Trophoblast cell (in vitro differentiated cells and primary cell): ENCODE results near the gene LRMDA.

ENCODE experiments used
- DNase-seq, 2 donors: peaks; one replicate each; pipeline ENCODE4 v3.0.0-alpha.2; 2016
- H2AFZ ChIP-seq: 2 replicates; pipeline ENCODE4 v1.6.1; 2013; ENCODE audit warnings: low read length, moderate library complexity, mild to moderate bottlenecking; ENCODE audit not compliant: insufficient read depth, poor library complexity
- H2AK5ac ChIP-seq: 2 replicates; pipeline ENCODE4 v1.6.1; 2013; ENCODE audit warnings: mild to moderate bottlenecking, low read length
- H2BK120ac ChIP-seq: 2 replicates; pipeline ENCODE4 v1.6.1; 2013; ENCODE audit warnings: low read length, mild to moderate bottlenecking, moderate library complexity; ENCODE audit not compliant: insufficient read depth, poor library complexity
- H2BK12ac ChIP-seq: 2 replicates; pipeline ENCODE4 v1.6.1; 2013; ENCODE audit warnings: mild to moderate bottlenecking, low read length, moderate library complexity
- H2BK5ac ChIP-seq: 2 replicates; pipeline ENCODE4 v1.6.1; 2013; ENCODE audit warnings: low read length, low read depth, moderate library complexity, mild to moderate bottlenecking; ENCODE audit not compliant: poor library complexity
- H3K14ac ChIP-seq: 2 replicates; pipeline ENCODE4 v1.6.1; 2013; ENCODE audit warnings: mild to moderate bottlenecking, low read length
- H3K18ac ChIP-seq: 2 replicates; pipeline ENCODE4 v1.6.1; 2013; ENCODE audit warnings: mild to moderate bottlenecking, low read length
- H3K23ac ChIP-seq: 2 replicates; pipeline ENCODE4 v1.6.1; 2013; ENCODE audit warnings: low read length
- H3K27ac ChIP-seq: 2 replicates; pipeline ENCODE4 v1.5.1; 2013; ENCODE audit warnings: low read depth, mild to moderate bottlenecking, inconsistent platforms, low read length, moderate library complexity
- H3K27me3 ChIP-seq: 2 replicates; pipeline ENCODE4 v1.6.1; 2013; ENCODE audit warnings: inconsistent platforms, mild to moderate bottlenecking, low read length, moderate library complexity; ENCODE audit not compliant: insufficient read depth
- H3K36me3 ChIP-seq, 2 experiments: 1 replicate in 1 of 2; 2 replicates in 1 of 2; pipeline ENCODE4 v1.6.1; 2013; ENCODE audit warnings: low read length in 2 of 2, mild to moderate bottlenecking in 2 of 2, moderate library complexity in 1 of 2; ENCODE audit not compliant: insufficient read depth in 2 of 2, control insufficient read depth in 1 of 2
- H3K4ac ChIP-seq: 2 replicates; pipeline ENCODE4 v1.6.1; 2013; ENCODE audit warnings: low read depth, mild to moderate bottlenecking, low read length, moderate library complexity
- H3K4me1 ChIP-seq, 2 experiments: 1 replicate in 1 of 2; 2 replicates in 1 of 2; pipeline ENCODE4 v1.6.1; 2013; ENCODE audit warnings: low read length in 2 of 2, mild to moderate bottlenecking in 2 of 2, moderate library complexity in 1 of 2; ENCODE audit not compliant: insufficient read depth in 2 of 2, control insufficient read depth in 1 of 2
- H3K4me2 ChIP-seq: 2 replicates; pipeline ENCODE4 v1.6.1; 2013; ENCODE audit warnings: inconsistent platforms, mild to moderate bottlenecking, low read length, moderate library complexity
- H3K4me3 ChIP-seq: 2 replicates; pipeline ENCODE4 v1.5.1; 2013; ENCODE audit warnings: mild to moderate bottlenecking, low read depth, low read length, inconsistent platforms
- H3K79me1 ChIP-seq: one replicate; pipeline ENCODE4 v1.6.1; 2013; ENCODE audit warnings: low read length
- H3K79me2 ChIP-seq: 2 replicates; pipeline ENCODE4 v1.6.1; 2013; ENCODE audit warnings: low read length, mild to moderate bottlenecking; ENCODE audit not compliant: control insufficient read depth, insufficient read depth, poor library complexity
- H3K9ac ChIP-seq: 2 replicates; pipeline ENCODE4 v1.6.1; 2013; ENCODE audit warnings: mild to moderate bottlenecking, low read length
- H3K9me3 ChIP-seq: 2 replicates; pipeline ENCODE4 v1.6.1; 2013; ENCODE audit warnings: low read depth, mild to moderate bottlenecking, control low read depth, inconsistent platforms, low read length; ENCODE audit not compliant: insufficient read depth
- H4K12ac ChIP-seq: 2 replicates; pipeline ENCODE4 v1.6.1; 2013; ENCODE audit warnings: low read depth, mild to moderate bottlenecking, low read length, moderate library complexity
- H4K8ac ChIP-seq: 2 replicates; pipeline ENCODE4 v1.6.1; 2013; ENCODE audit warnings: low read depth, mild to moderate bottlenecking, low read length, moderate library complexity
- H4K91ac ChIP-seq: one replicate; pipeline ENCODE4 v1.6.1; 2013; ENCODE audit warnings: low read depth, mild to moderate bottlenecking, low read length, moderate library complexity
- WGBS: extraction: QIAGEN DNeasy Blood & Tissue Kit; methylation state at CpG from one replicate; pipeline ENCODE4 v1.1.7; 2013; ENCODE audit warnings: missing lambda C conversion rate; ENCODE audit not compliant: insufficient read length, insufficient coverage; ENCODE audit errors: extremely low coverage; 5-methylcytosine and 5-hydroxymethylcytosine counted together

Gene LRMDA

GRCh38 chr10:75640381-75640780 is 209.0 kb downstream of the LRMDA start:
- Histone ChIP-seq H4K12ac (no peak overlapping the region), H3K27me3 (no peaks in the 10 kb centered on the region), H3K18ac (no peak overlapping the region), H3K14ac (no peak overlapping the region), H2BK12ac (no peak overlapping the region), H4K91ac (no peak overlapping the region), H3K4me3 (no peak overlapping the region), H4K8ac (no peak overlapping the region), H2BK5ac (no peak overlapping the region), H3K9ac (no peak overlapping the region), H3K79me2 (no peaks in the 10 kb centered on the region), H3K36me3 (no peaks in the 10 kb centered on the region), H2AFZ (no peak overlapping the region), H3K23ac (no peak overlapping the region), H2BK120ac (no peak overlapping the region), H3K27ac (no peak overlapping the region), H2AK5ac (no peak overlapping the region), H3K4me2 (no peak overlapping the region), H3K4me1 (no peaks in the 10 kb centered on the region), H3K9me3 (no peaks in the 10 kb centered on the region), H3K4ac (no peak overlapping the region), H3K79me1 (no peaks in the 10 kb centered on the region)
- DNase-seq, result no peak
- WGBS, result no CpG with 5 or more reads among the region's 3 CpGs

- Histone ChIP-seq H3K4me3 (no peak overlapping the region), H3K4ac (no peak overlapping the region), H3K9me3 (no peaks in the 10 kb centered on the region), H3K79me2 (no peaks in the 10 kb centered on the region), H3K9ac (no peak overlapping the region), H3K4me2 (no peak overlapping the region), H4K8ac (no peak overlapping the region), H2BK120ac (no peak overlapping the region), H2BK12ac (no peak overlapping the region), H3K14ac (no peak overlapping the region), H4K91ac (no peak overlapping the region), H3K4me1 (no peaks in the 10 kb centered on the region), H3K27ac (no peak overlapping the region), H4K12ac (no peak overlapping the region), H3K79me1 (no peaks in the 10 kb centered on the region), H3K36me3 (no peaks in the 10 kb centered on the region), H2AK5ac (no peak overlapping the region), H3K18ac (no peak overlapping the region), H2AFZ (no peak overlapping the region), H3K23ac (no peak overlapping the region), H2BK5ac (no peak overlapping the region), H3K27me3 (no peaks in the 10 kb centered on the region)
- no CpG with 5 or more reads among the region's 1 CpG for WGBS
- DNase-seq, result no peak
Observed at GRCh38 chr10:75640803-75641202, 209.4 kb downstream of the LRMDA start.

- Histone ChIP-seq H2BK120ac (no peak overlapping the region), H3K9me3 (no peaks in the 10 kb centered on the region), H3K4me3 (no peak overlapping the region), H2BK12ac (no peak overlapping the region), H3K79me1 (no peaks in the 10 kb centered on the region), H4K91ac (no peak overlapping the region), H3K4ac (no peak overlapping the region), H3K4me1 (no peaks in the 10 kb centered on the region), H2AFZ (no peak overlapping the region), H4K12ac (no peak overlapping the region), H3K27me3 (no peaks in the 10 kb centered on the region), H3K18ac (no peak overlapping the region), H3K9ac (no peak overlapping the region), H2AK5ac (no peak overlapping the region), H2BK5ac (no peak overlapping the region), H3K27ac (no peak overlapping the region), H3K4me2 (no peak overlapping the region), H4K8ac (no peak overlapping the region), H3K36me3 (no peaks in the 10 kb centered on the region), H3K23ac (no peak overlapping the region), H3K79me2 (no peaks in the 10 kb centered on the region), H3K14ac (no peak overlapping the region)
- no CpG with 5 or more reads among the region's 2 CpGs for WGBS
- no peak for DNase-seq
Observed at GRCh38 chr10:75643405-75643804, 212.0 kb downstream of the LRMDA start.

- Histone ChIP-seq H3K79me2 (no peaks in the 10 kb centered on the region), H3K4me3 (no peak overlapping the region), H3K4me2 (no peak overlapping the region), H3K4ac (no peak overlapping the region), H3K14ac (no peak overlapping the region), H3K36me3 (no peaks in the 10 kb centered on the region), H4K8ac (no peak overlapping the region), H3K27ac (no peak overlapping the region), H3K79me1 (no peaks in the 10 kb centered on the region), H2BK5ac (no peak overlapping the region), H3K18ac (no peak overlapping the region), H3K23ac (no peak overlapping the region), H2BK12ac (no peak overlapping the region), H3K9me3 (no peaks in the 10 kb centered on the region), H3K4me1 (no peaks in the 10 kb centered on the region), H3K27me3 (no peaks in the 10 kb centered on the region), H3K9ac (no peak overlapping the region), H2BK120ac (no peak overlapping the region), H2AFZ (no peak overlapping the region), H2AK5ac (no peak overlapping the region), H4K91ac (no peak overlapping the region), H4K12ac (no peak overlapping the region)
- DNase-seq, result no peak
- no CpG with 5 or more reads among the region's 5 CpGs for WGBS
Observed at GRCh38 chr10:75643944-75644692, 212.7 kb downstream of the LRMDA start.
